ENCODE measurements around the gene SNRPB.

The SNRPB gene

GRCh38 chr20:2473516-2473915 is 2.9 kb upstream of the SNRPB start:
- no peak for DNase-seq

- peak; percentile 47 for DNase-seq
Observed at GRCh38 chr20:2469991-2470422, 582 bp downstream of the SNRPB start.

GRCh38 chr20:2468581-2469407 is 1.8 kb downstream of the SNRPB start:
- DNase-seq, result no peak

- DNase-seq, result no peak
Observed at GRCh38 chr20:2467412-2467811, 3.2 kb downstream of the SNRPB start.

GRCh38 chr20:2465100-2465499 is 5.5 kb downstream of the SNRPB start:
- DNase-seq, result no peak

GRCh38 chr20:2463616-2464365 is 6.8 kb downstream of the SNRPB start:
- no peak for DNase-seq

GRCh38 chr20:2462484-2462883 is 8.1 kb downstream of the SNRPB start:
- DNase-seq, result no peak

- DNase-seq, result no peak
Observed at GRCh38 chr20:2460752-2461424, 9.7 kb downstream of the SNRPB start.

- no peak for DNase-seq
Observed at GRCh38 chr20:2459981-2460751, 10.4 kb downstream of the SNRPB start.

- DNase-seq, result no peak
Observed at GRCh38 chr20:2458919-2459499, 11.6 kb downstream of the SNRPB start.

- no peak for DNase-seq
Observed at GRCh38 chr20:2455771-2456497, 14.7 kb downstream of the SNRPB start.

- no peak for DNase-seq
Observed at GRCh38 chr20:2453792-2454191, 16.8 kb downstream of the SNRPB start.

GRCh38 chr20:2451939-2452732 is 18.5 kb downstream of the SNRPB start:
- peak; percentile 92 for DNase-seq

GRCh38 chr20:2451422-2451821 is 19.2 kb downstream of the SNRPB start:
- no peak for DNase-seq

GRCh38 chr20:2449386-2449785 is 21.2 kb downstream of the SNRPB start:
- DNase-seq, result no peak

GRCh38 chr20:2446845-2447244 is 23.7 kb downstream of the SNRPB start:
- no peak for DNase-seq

GRCh38 chr20:2431185-2431584 is 39.4 kb downstream of the SNRPB start:
- no peak for DNase-seq

- DNase-seq, result no peak
Observed at GRCh38 chr20:2430538-2430937, 40.1 kb downstream of the SNRPB start.

GRCh38 chr20:2429051-2429450 is 41.5 kb downstream of the SNRPB start:
- DNase-seq, result no peak

- DNase-seq, result peak; percentile 7
Observed at GRCh38 chr20:2421247-2421646, 49.3 kb downstream of the SNRPB start.

- DNase-seq, result no peak
Observed at GRCh38 chr20:2420510-2420909, 50.1 kb downstream of the SNRPB start.

All from NCI-H748 treated with DMSO at 0.1 percent for 48 hours (cell line).